Activated CD4-positive, CD25-positive, alpha-beta regulatory T cell treated with anti-CD3 and anti-CD28 coated beads, Interleukin-2, amount 50 U/mL, for 72 hours (primary cell): ENCODE data around the gene SH3GLB2.
A peak's percentile ranks its signal among the peaks of the same experiment; 100 is the strongest.

Source experiments
- DNase-seq: peaks from one replicate; pipeline ENCODE4 v3.0.0; 2021

The SH3GLB2 gene

GRCh38 chr9:129052592-129052991 lies 24.5 kb upstream of the SH3GLB2 start:
- no peak for DNase-seq

DNA sequence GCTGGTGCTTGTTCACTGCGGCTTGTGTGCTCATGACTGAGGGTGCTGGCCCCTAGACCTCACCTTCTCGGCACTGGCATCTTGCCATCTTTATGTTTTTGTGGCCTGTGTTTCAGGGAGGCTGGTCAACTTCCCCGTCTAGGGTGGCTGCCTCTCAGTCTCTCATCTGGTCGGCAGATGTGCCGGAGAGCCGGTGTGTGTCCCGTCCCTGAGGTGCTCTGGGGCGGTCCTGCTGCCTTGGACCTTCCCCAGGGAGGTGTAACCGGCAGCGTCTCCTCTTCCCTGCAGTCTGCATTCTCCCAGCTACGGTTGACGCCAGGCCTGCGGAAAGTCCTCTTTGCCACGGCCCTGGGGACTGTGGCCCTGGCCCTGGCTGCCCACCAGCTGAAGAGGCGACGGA lies 13.9 kb upstream of the SH3GLB2 start:
- DNase-seq, result no peak

DNA sequence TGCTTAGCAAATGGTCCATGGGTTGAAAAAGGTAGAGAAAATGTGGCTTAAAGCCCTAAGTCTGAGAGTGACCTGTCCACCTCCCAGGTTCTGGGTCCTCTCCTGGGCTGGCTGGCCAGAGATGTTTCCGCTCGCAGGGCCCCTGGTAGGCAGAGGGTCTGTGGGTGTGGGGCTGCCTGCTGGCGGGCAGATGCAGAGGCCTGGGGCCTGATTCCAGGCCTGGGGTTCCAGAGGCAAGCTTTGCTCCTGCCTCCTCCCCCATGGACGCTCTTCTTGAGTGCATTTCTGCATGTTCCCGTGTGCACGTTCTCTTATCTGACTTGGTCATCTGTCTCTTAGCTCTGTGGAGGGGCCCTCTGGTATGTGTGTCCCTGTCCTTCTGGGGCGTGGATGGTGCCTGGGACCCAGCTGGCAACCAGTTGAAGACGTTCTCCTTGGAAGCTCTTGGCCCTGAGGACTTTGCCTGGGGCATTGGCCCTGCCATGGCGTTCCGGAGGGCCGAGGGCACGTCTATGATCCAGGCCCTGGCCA lies 12.0 kb upstream of the SH3GLB2 start:
- DNase-seq, result no peak

GRCh38 chr9:129038109-129038852 lies 10.2 kb upstream of the SH3GLB2 start:
- no peak for DNase-seq

DNA sequence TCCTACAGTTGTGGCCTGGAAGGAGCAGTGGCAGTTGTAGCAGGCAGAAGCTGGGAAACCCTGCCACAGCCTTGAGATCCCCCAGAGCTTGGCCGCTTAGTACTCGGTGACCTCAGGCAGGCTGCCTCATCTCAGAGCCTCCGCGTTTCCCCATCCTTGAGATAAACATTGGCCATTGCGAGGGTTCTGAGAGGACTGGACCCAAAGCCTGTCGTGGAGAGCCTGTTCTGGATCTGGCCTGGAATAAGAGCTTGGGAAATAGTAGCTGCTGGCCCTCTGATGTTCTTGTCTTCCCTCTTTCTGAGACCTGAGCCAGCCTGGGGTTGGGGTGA lies 9.6 kb upstream of the SH3GLB2 start:
- DNase-seq, result no peak

DNA sequence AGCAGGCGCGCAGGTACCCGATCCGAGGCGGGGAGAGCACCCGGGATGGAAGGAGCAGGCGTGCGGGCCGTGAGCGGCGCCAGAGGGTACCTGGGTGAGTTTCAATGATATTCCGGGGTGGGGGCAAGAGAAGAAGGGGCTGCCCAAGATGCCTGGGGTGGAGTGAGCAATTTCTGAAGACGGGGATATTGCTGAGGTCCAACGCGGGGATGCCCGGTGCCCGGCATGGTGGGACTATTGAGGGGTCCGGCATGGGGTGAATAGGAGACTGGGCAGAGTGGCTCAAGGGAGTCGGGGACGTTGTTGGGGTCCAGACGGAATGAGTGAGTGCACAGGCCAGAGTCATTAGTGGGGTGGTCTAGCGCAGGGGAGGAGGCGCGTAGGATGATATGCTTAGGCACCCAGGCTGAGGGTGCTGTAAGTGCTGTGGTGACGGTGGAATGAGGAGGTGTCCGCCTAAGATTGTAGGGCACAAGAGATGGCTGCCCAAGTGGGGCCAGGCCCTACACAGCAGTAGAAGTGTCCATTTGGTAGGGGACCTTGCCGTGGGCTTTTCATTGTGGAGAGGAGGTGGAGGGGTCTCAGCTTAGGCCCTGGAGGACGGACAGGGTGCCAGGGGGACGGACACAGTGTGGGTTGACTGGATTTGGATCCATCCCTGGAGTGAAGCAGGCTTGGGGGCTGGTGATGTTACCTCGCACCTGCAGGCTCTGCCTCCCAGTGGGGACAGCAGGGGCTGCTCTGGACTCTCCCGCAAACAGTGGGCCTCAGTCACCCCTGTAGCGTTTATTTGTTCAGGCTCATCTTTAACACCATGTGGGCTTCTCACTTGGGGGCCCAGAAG lies 9.0 kb upstream of the SH3GLB2 start:
- DNase-seq, result no peak

DNA sequence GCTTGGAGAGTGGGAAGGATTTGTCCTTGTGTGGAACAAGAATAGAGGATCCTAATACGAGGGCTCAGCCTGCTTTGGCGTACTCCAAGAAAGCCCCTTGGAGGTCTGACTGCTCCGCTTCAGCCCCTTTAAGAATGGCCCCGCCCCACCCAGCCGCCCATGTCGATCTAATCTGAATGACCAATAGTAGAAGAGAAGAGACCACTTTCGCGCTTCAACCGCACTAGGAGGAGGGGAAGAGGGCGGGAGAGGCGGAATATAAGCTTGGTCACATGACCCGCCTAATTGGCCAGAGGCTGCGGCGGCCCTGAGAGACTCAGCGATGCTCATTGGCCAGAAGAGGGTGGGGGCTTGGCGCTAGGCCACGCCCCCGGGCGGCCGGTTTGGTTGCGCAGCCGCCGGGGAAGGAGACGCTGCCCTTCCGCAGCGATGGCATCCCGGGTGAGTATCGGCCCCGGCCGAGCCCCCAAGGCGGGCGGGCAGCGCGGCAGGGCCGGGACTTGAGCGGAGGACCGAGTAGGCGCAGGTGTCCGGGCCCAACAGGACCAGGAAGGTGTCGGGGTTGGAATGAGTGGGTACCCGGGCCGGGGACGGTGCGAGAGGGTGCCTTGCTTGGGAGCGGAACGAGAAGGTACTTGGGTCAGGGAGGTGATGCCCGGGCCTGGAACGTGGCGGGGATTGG lies 8.3 kb upstream of the SH3GLB2 start, which contains the start of gene MIGA2:
TSS of gene MIGA2 (plus strand) at position 386 of the 682 bp plus-strand sequence. CDS start 3,969 bp downstream, outside the sequence.
- DNase-seq, result peak; percentile 89

DNA sequence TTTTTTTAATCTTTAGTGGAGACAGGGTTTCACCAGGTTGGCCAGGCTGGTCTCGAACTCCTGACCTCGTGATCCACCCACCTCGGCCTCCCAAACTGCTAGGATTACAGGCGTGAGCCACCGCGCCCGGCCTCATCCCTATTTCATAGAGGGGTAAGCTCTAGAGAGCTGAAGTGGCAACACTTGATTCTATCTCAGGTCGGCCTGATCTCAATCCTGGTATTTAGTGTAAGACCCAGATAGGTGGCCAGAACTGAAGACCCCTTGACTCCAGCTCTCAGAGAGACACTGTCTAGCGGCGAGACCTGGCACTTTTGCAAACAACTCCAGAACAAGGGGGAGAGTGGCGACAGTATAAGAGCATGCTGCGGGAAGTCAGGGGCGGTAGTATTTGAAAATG lies 7.7 kb upstream of the SH3GLB2 start:
- peak; percentile 40 for DNase-seq

- no peak for DNase-seq
Observed at GRCh38 chr9:129033216-129033615, 5.1 kb upstream of the SH3GLB2 start.

- DNase-seq, result no peak
Observed at GRCh38 chr9:129032541-129033159, 4.5 kb upstream of the SH3GLB2 start.

- DNase-seq, result no peak
Observed at GRCh38 chr9:129031514-129031913, 3.4 kb upstream of the SH3GLB2 start.

DNA sequence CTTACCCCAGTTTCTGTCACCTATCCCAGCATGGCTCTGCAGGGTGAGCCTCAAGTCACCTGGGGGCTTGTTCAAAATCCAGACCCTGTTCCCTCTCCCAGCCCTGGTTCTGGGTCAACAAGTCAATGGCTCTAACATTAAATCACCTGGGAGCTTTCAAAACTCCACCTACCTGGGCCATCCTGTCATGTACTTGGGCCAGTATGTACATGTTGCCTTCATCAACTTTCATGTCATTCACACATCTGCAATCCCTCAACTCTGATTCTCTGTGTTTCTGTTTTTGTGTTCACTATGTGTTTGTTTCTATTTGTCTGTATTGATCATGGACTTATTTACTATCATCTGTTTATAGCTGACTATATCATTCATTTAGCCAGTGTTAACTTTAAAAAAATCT lies 2.1 kb upstream of the SH3GLB2 start:
- DNase-seq, result no peak

- DNase-seq, result no peak
Observed at GRCh38 chr9:129027685-129028191, 393 bp downstream of the SH3GLB2 start.

DNA sequence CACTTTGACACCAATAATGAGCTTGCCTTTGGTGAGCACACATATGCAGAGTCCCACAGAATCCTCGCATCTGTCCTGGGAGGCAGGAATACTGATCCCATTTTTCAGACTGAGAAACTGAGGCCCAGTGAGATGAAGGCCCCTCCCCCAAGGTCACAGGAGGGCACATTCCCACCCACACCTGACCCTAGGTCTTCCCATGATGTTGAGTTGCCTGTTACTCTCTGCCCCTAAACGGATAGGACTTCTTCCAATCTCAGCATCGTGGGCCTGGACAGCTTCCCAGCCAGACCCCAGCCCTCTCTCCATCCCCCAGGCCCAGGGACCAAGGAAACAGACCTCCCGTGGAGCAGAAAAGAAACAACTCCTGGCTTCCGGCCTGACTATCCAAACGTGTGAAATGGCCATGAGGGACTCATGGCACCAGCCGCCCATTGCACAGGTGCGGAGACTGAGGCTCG lies 877 bp downstream of the SH3GLB2 start:
- no peak for DNase-seq

DNA sequence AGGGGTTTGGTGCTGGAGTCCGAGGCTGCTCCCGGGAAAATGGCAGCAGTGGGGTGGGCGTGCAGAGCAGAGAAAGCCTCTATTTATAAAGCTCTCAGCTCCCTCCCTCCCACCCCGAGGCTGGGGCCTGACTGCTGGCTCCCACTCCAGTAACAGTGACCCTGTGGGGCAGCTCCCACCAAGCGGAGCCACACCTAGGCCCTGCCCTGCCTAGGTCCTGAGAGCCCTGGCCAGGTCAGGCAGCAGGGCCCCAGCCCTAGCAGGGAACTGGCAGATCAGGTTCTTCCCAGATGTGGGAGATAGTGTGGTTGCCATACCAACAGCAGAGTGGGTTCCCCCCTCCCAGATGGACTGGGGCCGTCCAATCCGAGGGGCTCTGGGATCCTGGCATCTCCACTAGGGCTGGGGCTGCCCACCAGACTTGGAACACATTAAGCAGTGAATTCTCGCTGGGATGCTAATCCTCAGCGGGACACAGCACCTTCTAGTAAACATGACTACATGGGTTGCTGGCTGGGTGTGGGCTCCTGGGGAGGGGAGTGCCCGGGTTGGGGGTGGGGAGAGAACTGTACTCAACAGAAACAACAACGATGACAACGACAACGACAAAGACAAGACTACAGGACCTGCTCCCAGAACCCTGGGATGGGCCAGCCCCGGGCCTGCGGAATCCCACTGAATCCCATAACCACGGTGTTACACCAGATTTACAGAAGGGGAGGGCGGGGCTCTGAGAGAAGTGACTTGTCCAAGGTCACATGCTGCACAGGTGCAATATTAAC lies 1.5 kb downstream of the SH3GLB2 start:
- no peak for DNase-seq

DNA sequence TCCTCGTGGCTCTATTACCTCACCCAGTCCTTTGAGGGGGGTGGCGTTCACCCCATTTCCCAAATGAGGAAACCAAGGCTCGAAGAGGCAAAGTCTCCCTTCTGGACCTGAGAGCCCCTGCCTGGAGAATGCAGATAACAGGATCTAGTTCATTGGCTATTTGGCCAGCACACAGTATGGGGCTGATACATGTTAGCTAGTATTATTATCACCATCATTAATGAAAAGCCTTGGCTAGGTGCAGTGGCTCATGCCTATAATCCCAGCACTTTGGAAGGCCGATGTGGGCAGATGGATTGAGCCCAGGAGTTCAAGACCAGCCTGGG lies 4.3 kb downstream of the SH3GLB2 start:
- DNase-seq, result no peak

DNA sequence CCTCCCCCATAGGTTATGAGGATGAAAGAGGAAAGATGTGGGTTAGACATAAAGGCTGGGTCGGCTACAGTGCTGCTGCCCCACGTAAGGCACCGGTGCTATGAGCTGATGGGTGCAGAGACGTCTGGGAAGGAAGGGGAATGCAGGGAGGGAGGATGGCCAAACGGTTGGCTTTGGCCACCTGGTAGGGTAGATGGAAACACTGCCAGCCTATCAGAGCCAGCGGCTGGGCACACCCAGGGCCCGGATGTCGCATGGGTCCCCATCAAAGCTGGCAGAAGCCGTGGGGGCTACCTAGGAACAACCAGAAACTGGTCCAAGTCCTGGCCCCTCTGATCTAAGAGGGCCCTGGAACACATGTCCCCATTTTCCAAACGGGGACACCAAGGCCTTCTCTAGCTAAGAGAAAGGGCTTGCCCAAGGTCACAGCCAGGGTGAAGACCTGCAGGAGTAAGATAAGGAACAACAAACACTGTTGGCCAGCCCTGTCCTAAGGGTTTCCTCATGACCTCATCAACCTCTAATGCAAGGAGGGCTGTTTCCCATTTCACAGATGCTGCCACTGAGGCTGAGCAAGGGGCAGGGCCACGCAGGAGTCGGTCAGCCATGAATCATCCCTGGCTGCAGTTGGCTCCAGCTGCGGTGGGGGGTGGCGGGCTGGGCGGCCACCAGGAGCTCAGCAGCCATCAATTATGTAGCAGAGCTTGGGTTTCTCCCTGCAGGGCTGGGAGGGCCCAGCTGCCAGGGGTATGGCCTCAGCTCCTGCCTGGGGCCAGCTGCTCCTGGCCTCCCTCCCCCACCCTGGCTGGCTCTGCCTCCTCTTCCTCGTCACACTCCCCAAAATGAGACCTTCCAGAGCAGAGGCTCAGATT lies 4.9 kb downstream of the SH3GLB2 start:
- DNase-seq, result no peak

GRCh38 chr9:129022037-129022436 lies 6.1 kb downstream of the SH3GLB2 start:
- DNase-seq, result no peak

DNA sequence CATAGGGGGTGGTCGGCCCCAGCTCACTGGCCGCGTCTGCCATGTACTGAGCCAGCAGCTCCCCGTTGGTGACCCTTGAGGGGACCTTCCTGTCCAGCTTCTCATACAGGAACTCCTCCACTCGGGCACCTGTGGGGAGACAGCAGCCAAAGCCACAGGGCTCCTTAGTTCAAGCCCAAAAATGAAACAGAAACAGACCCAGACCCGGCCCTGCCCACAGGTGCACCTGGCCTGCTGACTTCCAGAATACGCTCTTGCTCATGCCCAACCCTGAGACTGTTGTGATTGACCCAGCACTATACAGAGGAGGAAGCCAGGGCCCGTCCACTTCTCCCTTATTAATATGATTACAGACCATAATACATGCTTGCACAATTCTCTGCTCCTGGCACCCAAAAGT lies 7.0 kb downstream of the SH3GLB2 start:
- DNase-seq, result no peak

GRCh38 chr9:129014608-129015007 lies 13.5 kb downstream of the SH3GLB2 start:
- DNase-seq, result no peak

GRCh38 chr9:129014124-129014523 lies 14.0 kb downstream of the SH3GLB2 start:
- DNase-seq, result no peak
